Left forelimb (tissue), 1 donor: Measurements from ENCODE around the gene KIF1C.

Experiments used
- DNase-seq: peaks from one replicate; pipeline ENCODE4 v3.0.0-alpha.2; 2018; ENCODE audit warnings: low spot score

Gene KIF1C

DNA sequence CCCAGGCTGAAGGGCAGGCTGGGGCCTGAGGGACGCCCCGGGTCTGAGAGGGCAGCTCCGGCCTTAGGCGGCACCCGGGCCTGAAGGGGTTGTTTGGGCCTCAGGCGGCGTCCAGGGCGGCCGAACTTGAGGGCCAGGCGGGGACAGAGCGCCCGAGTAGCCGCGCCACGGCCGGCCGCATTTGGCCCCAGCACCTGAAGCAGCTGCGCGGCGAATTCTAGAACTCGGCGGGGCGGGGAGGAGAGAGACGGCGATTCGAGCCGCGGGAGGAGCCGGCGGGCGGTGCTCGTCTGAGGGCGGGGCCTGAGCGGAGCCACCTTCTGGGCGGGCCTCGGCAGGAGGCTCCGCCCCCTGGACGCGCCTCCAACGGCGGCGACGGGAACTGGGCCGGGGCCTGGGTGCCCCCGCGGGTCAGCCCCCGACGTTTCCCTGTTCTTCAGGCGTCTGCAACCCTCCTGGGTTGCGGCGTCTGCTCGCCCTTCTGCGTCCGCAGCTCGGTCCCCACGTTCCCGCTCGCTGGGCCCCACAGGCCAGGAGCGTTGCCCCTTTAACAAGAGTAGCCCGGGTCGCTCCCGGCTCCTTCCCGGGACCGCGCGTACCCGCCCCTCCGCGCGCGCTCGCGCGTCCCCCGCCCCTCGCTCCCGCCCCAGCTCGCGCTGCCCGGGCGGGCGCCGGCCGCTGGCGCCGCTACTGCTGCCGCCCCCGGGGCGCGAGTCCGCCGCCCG is at the start of gene KIF1C, which contains the start of gene INCA1:
Gene KIF1C (plus strand): TSS at position 649 of the 725 bp plus-strand sequence. CDS start 2,297 bp downstream, outside the sequence.
Gene INCA1 (minus strand): TSS at position 221 of the 725 bp plus-strand sequence. CDS start 3,085 bp downstream, outside the sequence.
- DNase-seq: peak; percentile 97

DNA sequence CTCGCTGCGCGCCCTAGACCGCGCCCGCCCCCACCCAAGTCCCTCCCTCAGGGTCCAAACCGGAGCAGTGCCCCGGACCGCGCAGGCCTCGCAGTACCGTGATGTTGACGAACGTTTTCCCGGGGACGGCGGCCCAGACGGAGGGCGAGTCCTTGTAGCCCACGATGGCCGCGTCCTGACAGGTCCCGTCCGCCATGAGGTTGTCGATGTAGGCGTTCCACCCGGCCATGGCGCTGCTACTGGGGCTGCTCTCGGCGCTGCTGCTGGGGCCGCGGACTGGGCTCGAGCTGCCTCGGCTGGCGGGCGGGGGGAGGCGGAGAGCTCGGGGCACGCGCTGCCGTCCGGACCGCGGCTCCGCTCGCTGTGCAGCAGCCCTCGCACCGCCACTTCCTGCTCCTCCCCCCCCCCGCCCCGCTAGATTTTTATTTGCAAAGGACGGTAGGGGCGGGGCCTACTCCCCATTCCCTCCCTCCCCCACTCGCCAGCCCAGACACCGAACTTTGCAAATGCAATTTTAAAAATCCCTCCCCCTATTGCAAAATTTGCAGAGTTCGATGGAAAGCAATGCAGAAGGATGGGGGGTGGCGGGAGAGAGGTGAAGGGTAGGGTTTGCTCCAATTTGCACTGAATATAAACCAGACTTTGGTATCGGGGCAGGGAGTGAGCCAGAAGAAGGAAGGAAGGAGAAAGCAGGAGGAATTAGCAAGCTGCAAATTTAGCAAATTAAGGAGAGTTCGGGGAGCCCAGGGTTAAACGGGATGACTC is 49.4 kb upstream of the KIF1C start, which contains the start of gene PFN1:
Gene PFN1 (minus strand): TSS at position 365 of the 765 bp plus-strand sequence. CDS start 136 bp downstream, at position 229.
- peak; percentile 93 for DNase-seq

DNA sequence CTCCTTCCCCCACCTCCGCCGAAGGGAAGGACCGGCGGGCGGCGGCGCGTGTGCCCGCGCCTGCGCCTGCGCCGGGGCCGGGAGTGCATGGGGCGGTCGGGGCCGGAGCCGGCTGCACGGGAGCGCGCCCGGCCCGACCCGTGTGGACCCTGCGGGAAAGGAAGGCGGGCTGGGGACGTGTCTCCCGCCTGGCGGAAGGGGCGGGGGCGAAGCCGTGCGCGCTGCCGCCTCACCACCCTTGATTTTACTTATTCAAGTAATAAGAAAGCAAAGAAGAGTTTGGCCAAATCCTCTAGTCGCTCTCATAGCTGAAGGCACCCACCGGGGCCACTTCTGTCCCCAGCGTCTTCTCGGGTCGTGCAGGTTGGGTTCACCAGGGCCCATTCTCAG is 48.8 kb upstream of the KIF1C start:
- peak; percentile 90 for DNase-seq

DNA sequence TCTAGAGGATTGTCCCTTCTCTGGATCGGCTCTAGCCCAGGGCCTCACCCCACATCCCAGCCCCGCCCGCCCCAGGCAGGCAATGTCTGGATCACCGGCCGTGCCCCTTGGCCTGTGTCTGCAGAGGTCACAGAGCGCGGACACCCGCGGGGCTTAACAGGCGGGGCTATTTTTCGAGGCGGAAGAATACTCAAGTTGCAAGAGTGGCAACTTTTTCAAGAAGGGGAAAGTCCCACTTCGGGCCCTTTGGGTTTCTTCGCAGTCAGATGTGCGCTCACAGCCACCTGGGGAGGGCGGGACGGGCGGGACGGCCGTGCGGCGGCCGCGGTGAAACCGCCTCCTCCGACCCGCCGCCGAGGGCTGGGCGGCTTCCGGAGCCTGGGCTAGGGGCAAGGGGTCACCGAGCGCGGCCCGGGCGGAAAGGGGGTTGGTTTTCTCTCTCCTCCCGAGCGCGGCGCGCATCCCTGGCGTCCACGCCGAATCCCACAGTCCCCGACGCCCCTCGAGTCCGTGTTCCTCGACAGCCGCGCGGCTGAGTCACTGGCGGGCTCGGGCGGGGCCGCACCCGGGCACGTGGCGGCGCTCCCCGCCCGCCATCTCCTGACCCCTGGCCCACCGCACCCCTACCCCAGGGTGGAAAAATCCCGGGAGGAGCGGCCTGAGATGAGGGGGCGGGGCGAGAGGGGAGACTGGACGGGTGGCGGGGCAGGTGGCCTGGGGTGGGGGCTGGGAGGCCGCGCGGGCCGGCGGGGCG is 48.3 kb upstream of the KIF1C start:
- DNase-seq: peak; percentile 79

DNA sequence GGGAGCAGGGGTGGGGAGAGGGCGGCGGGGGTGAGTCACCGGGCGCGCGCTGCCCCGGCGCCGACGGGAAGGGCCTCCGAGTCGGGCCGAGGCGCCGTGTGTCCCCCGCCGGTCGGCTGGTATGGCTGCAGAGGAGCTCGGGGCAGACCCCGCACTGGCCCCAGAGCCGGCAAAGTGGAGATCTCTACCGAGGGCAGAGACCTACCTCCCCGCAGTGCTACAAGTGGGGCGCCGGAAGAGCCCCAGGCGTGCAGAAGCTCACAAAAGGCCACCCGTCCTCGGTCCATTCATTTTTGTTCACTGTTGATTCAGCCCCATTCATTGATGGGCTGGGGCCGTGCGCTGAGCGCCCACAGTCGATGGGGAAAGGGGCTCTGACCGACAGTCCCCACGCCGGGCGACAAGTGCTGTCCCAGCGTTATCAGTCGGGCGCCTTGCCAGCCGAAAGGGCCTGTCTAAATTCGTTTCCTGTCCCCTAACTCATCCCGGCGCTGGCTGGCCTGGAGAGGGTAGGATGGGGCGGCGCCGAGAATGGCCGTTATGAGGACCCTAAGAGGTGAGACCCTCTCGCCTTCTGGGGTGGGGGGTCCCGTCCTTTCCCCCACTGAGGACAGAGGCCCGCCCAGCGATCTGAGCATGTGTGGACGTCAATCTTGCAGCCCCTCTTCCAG is 47.5 kb upstream of the KIF1C start:
- DNase-seq: no peak

DNA sequence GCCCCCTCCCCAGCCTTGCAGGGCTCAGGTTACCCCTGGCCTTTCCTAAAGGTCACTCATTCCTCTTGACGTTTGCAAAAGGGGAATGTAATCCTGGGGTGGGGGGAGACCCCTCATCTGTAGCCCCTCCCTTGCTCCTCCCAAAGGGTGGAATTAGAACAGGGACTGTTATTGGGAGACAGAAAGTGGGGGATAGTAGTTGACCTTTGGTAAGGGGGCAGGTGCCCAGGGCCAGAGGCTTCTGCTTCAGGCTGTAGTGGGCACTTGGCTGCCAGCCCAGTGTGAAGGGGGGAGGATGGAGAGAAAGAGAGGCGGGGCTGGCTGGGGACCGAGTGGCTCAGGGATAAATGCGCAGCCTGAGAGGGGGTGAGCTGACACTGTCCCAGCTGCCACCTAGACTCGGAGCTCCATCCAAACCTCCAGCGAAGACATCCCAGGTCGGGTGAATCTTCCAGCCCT is 47.0 kb upstream of the KIF1C start, which contains the start of gene ENO3:
Gene ENO3 (plus strand): TSS at position 374 of the 459 bp plus-strand sequence. CDS start 711 bp downstream, outside the sequence.
- DNase-seq: no peak

DNA sequence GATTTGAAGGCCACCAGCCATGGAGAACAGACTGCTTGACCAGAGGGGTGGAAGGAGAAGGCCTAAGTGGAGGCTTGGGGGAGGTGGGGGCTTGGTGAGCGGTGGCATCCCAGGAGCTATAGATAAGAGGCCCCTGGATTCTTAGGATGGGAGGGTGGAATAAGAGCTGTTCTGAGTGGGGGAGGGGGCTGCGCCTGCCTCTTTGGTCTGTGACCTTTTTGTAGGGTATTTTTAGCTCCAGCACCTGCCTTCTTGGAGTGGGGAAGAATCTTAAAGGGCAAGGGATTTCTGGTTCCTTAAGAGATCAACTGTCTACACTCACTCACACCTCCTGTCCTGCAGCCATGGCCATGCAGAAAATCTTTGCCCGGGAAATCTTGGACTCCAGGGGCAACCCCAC is 46.3 kb upstream of the KIF1C start:
- no peak for DNase-seq

DNA sequence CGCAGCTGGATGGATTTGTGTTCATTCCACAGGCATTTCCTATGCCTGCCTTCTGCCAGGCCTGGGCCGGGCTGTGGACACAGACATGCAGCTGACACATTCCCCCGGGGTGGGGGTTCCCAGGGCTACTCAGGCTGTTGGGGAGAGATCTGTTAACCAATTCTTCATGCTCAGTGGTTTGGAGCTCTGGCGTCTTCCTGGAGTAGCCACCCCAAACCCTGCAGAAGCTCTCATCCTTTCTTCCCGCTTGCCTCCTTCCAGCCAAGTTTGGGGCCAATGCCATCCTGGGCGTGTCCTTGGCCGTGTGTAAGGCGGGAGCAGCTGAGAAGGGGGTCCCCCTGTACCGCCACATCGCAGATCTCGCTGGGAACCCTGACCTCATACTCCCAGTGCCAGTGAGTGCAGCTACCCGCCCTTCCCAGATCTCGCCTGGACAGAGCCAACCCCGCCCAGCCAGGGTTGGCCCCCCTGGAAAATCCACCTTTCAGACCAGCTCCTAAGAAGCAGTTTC is 44.2 kb upstream of the KIF1C start:
- no peak for DNase-seq

DNA sequence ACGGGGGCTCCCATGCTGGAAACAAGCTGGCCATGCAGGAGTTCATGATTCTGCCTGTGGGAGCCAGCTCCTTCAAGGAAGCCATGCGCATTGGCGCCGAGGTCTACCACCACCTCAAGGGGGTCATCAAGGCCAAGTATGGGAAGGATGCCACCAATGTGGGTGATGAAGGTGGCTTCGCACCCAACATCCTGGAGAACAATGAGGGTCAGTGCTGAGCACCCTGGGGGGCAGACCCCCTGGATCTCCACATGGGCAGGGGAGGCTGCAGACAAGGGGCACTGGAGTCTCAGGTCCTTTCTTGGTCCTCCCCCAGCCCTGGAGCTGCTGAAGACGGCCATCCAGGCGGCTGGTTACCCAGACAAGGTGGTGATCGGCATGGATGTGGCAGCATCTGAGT is 42.7 kb upstream of the KIF1C start:
- no peak for DNase-seq

DNA sequence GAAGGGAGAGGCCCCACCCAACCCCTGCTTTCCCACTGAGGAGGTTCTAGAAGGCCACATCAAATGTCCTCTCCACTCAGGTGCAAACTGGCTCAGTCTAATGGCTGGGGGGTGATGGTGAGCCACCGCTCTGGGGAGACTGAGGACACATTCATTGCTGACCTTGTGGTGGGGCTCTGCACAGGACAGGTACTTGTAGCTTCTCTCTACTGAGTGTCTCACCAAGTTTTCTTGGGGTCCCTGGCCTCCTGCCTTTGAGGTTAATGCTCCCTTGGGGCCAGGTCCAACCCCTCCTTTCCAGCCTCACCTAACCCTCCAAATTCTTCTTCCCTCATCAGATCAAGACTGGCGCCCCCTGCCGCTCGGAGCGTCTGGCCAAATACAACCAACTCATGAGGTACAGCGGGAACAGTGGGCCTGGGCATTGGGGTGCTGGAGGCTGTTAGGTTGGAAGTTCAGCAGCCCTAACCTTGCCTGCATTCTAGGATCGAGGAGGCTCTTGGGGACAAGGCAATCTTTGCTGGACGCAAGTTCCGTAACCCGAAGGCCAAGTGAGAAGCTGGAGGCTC is 41.2 kb upstream of the KIF1C start:
- no peak for DNase-seq

DNA sequence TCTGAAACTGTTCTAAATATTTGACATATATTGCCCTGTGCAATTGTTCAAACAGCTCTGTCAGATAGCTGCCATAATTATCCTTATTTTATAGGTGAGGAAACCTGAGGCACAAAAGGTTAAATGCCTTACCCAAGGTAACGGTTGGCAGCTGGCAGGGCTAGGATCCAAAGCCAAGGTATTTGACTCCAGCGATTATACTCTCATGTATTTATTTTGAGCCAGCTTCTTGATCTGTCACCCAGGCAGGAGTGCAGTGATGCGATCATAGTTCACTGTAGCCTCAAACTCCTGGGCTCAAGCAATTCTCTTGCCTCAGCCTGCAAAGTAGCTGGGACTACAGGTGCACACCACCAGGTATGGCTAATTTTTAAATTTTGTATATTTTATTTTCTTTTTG is 39.6 kb upstream of the KIF1C start:
- DNase-seq: no peak

DNA sequence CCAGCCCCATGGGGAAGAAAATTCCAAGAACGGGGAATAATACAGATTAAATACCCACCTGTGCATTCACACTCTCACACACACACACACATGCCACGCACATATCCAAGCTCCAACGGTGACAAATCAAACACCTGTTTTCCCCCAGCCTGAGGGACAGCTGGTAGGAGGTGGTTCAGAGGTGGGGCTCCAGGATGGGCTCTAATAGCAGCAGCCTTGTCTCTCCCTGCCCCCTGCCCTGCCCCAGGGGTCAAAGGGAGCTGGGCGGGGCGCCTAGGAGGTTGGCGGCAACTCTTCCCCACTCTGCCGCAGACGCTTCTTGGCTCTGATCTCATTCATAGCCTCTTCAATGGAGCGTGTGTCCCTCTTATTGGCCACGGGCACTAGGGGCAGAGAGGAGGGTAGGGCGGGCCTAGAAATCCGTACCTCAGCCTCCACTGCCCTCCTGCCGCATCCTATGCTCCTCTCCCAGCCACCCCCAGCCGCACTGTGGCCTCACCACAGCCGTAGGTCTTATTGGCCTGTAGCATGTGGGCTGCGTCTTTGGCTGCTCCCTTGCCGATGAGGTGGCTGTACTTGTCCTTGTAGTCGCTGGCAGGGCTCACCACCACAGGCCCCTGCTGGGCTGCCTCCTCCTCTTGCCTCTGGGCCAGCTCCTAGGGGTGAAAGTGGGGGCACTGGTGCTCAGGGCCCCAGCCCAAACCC is 38.3 kb upstream of the KIF1C start:
- no peak for DNase-seq

DNA sequence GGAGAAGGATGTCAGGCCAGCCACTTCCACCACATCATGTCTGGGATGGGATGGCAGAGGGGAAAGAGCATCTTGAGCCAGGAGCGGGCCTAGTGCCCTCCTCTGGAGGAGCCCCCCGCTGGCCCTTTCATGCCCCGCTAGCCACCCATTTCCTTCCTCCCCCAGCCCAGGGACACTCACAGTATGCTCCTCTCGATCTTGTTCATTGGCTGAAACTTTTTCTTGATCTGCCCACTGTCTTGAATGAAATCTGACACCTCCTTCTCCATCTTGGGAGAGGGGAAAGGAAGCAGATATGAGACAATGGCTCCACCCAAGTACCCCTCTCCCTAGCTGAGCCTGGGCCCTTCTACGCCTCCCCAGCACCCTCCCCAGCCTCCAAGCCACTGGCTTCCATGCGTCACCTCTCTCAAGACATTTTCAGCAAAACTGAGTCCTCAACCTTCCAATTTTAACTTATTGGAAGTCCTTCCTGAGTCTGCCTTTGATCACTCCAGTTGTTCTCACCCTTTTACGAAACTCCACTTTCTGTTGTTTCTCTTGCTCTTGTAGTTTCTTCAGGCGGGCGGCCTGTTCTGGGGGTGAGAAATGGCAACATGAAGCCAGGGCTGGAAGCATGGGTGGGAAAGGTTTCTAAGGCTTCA is 37.3 kb upstream of the KIF1C start:
- no peak for DNase-seq

DNA sequence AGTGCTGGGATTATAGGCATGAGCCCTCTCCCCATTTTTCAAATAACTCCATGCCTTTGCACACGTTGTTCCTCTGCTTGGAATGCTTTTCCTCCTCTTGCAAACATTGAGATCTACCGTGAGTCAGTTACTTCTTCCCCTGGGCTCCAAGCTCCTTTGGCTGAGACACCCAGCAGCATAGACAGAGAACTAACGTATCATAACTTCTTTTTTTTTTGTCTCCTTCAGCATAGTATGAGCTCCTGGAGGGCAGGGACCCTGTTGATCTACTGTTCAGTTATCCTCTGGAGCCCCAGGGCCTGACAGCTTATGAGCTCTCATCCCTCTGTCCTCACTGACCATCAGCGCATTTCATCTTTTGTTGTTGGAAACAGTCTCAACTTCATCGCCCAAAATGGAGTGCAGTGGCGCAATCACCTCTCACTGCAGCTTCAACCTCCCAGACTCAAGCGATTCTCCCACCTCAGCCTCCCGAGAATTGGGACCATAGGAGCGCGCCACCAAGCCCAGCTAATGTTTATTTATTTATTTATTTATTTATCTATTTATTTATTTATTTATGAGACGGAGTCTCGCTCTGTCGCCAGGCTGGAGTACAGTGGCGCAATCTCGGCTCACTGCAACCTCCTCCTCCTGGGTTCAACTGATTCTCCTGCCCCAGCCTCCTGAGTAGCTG is 32.3 kb upstream of the KIF1C start:
- no peak for DNase-seq

DNA sequence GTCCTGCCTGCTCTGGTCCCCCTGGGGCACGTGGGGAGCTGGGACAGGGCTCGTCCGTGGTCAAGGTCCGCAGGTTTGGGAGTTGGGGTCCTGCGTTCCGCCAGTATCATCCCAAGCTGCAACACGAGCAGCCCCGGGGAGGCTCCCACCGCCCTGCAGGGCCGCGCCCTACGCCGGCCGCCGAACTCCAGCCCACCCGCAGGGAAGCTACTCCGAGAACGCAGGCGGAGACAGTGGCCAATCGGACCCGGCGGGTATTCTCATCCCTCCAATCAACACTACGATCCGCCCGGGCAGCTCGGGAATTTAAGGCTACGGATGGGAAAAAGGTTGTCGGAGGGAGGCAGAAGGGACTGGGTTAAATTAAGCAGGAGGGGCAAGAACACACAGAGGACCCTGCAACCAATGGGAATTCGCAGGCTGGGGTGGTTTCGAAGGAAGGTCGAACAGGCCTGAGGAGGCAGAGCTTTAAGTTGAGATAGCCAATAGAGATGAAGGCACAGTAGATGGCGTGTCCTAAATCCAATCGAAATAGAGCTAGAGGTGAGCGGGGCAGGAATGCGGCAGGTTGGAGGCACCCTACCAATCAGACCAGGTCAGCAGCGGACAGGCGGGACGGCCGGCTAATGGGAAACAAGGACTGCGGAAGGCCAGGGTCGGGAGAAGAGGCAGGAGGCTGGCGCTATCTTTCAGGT is 30.8 kb upstream of the KIF1C start:
- DNase-seq: peak; percentile 91

DNA sequence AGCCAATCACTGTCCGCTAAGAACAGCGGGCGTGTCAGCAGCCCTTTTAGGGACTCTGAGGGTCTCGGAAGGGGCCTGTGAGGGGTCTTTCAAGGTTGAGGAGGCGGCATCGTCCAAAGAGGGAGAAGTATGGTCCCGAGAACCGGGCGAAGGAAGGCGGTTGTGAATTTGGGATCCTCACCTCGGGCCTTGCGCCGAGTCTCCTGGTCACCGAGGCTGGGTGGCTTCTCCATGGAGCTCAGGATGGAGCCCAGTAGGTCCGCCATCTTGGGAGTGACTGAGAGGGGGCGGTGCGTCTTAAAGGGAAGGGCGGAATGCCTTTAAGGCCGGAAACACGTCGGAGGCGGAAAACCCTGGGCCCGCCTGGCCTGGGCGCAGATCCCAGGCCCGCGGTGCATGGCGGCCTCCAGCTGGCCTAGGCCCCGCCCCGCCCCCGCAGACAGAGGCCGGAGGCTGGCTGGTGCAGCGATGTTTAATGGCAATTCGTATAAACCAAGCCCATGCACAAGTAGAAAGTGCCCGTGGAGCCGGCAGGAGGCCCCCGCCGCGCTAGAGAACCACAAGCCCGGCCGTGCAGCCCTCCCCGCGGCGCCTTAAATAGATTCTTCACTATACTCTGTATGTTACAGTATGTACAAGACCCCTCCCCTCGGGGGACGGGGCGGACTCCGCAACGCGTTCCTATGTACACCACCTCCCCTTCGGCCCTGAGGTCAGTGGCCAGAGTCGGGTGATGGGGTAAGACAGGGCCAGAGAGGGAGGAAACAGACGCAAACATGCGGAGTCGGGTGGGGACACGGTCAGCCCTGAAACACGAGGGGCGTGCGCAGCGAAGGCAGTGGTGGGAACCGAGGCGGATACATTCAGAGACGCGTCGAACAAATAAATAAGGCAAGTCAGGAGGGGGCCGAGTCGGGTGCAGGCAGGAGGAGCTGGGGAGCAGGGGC is 29.9 kb upstream of the KIF1C start, which contains the start of gene SPAG7:
Gene SPAG7 (minus strand): TSS at position 279 of the 947 bp plus-strand sequence. CDS start 13 bp downstream, at position 266.
- DNase-seq: peak; percentile 99

DNA sequence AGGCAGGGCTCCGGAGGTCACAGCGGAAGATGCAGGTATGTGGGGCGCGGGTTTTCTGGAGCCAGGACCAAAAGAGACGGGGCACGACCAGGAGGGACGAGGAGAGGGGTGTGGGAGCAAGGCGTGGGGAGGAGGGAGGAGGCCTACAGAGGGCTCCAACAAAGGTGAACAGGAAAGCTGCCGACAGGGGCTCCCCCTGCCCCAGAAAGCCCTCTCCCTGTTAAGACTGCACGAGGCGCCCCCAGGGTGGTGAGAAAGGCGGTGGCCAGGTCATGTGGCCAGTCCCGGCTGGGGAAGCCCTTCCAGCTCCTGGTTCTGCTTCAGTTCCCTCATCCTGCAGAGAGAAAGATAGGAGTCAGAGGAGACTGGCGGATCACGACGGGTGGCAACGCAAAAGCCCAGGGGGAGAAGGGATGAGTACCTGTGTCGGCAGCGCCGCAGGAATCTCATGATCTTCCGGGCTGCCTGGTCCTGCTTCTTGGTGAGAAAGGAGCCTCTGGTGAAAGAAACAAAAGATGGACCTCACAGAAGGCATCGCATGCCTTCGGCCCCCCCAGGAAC is 29.2 kb upstream of the KIF1C start:
- no peak for DNase-seq
